ENCODE data around the gene KCNJ9. TPM values are rescaled to one million over a fixed set of nuclear protein-coding genes. Genes with fewer than 3 reads are reported as not detected.

The KCNJ9 gene
- total RNA-seq, 1 donor from 2014 or later: not detected

GRCh38 chr1:160052936-160053335 lies 28.4 kb upstream of the KCNJ9 start:
- peaks cover 45% of the 10 kb centered on the region for H3K27me3 Mint-ChIP-seq (ENCODE audit: low read depth)
- H3K36me3 Mint-ChIP-seq: no peaks in the 10 kb centered on the region
- no peak overlapping the region for H3K27ac Mint-ChIP-seq
- TF ChIP-seq CTCF (IDR thresholded peaks at IDR 0.05; ENCODE audit: unreplicated experiment): no peak
- H3K4me1 Mint-ChIP-seq: peaks cover 8% of the 10 kb centered on the region
- no peaks in the 10 kb centered on the region for H3K9me3 Mint-ChIP-seq
- H3K4me3 Mint-ChIP-seq: no peak overlapping the region
- no peak for DNase-seq (ENCODE audit: low spot score in 2 of 2, unreplicated experiment in 2 of 2)

GRCh38 chr1:160053548-160054365 lies 27.6 kb upstream of the KCNJ9 start:
- no peaks in the 10 kb centered on the region for H3K36me3 Mint-ChIP-seq
- no peaks in the 10 kb centered on the region for H3K9me3 Mint-ChIP-seq
- no peak overlapping the region for H3K4me3 Mint-ChIP-seq
- peaks cover 42% of the 10 kb centered on the region for H3K27me3 Mint-ChIP-seq (ENCODE audit: low read depth)
- no peak for DNase-seq (ENCODE audit: low spot score in 2 of 2, unreplicated experiment in 2 of 2)
- TF ChIP-seq CTCF (IDR thresholded peaks at IDR 0.05; ENCODE audit: unreplicated experiment): no peak
- peaks cover 5% of the 10 kb centered on the region for H3K4me1 Mint-ChIP-seq
- no peak overlapping the region for H3K27ac Mint-ChIP-seq

- Mint-ChIP-seq H3K9me3 (no peaks in the 10 kb centered on the region), H3K4me1 (peaks cover 11% of the 10 kb centered on the region), H3K27ac (no peak overlapping the region), H3K27me3 (ENCODE audit: low read depth) (peaks cover 31% of the 10 kb centered on the region), H3K36me3 (no peaks in the 10 kb centered on the region), H3K4me3 (no peak overlapping the region)
- DNase-seq (ENCODE audit: low spot score in 2 of 2, unreplicated experiment in 2 of 2): no peak
- TF ChIP-seq CTCF (IDR thresholded peaks at IDR 0.05; ENCODE audit: unreplicated experiment): no peak
Observed at GRCh38 chr1:160056648-160057169, 24.6 kb upstream of the KCNJ9 start.

- Mint-ChIP-seq H3K36me3 (no peaks in the 10 kb centered on the region), H3K4me1 (peaks cover 13% of the 10 kb centered on the region), H3K27ac (no peak overlapping the region), H3K4me3 (no peak overlapping the region), H3K9me3 (no peaks in the 10 kb centered on the region), H3K27me3 (ENCODE audit: low read depth) (peaks cover 20% of the 10 kb centered on the region)
- DNase-seq (ENCODE audit: low spot score in 2 of 2, unreplicated experiment in 2 of 2): no peak
- no peak for TF ChIP-seq CTCF (IDR thresholded peaks at IDR 0.05; ENCODE audit: unreplicated experiment)
Observed at GRCh38 chr1:160058087-160058486, 23.3 kb upstream of the KCNJ9 start.

GRCh38 chr1:160061369-160062229 lies 19.7 kb upstream of the KCNJ9 start:
- DNase-seq (ENCODE audit: low spot score in 2 of 2, unreplicated experiment in 2 of 2): no peak
- Mint-ChIP-seq H3K27me3 (ENCODE audit: low read depth) (peaks cover 7% of the 10 kb centered on the region), H3K9me3 (no peaks in the 10 kb centered on the region), H3K4me1 (peaks cover 9% of the 10 kb centered on the region), H3K4me3 (no peak overlapping the region), H3K36me3 (no peaks in the 10 kb centered on the region), H3K27ac (no peak overlapping the region)
- TF ChIP-seq CTCF (IDR thresholded peaks at IDR 0.05; ENCODE audit: unreplicated experiment): no peak
